Neural cell (in vitro differentiated cells): ENCODE data around the gene CLEC16A. TPM values are rescaled to one million over a fixed set of nuclear protein-coding genes. Genes with fewer than 3 reads are reported as not detected.

Source experiments
- H2AFZ ChIP-seq: fragments of 200-600, 300-800 bp; sonication (generic), shearing (Covaris generic); 2 replicates; pipeline ENCODE4 v1.6.0; 2014; ENCODE audit warnings: low read depth, mild to moderate bottlenecking, antibody characterized with exemption, low read length, moderate library complexity
- H3F3A ChIP-seq: fragments of 200-600 bp; shearing (Covaris generic); 2 replicates; pipeline ENCODE4 v1.6.1; 2016; ENCODE audit warnings: mild to moderate bottlenecking, moderate library complexity, mixed read lengths, antibody characterized with exemption, low read length; ENCODE audit not compliant: insufficient read depth, poor library complexity, severe bottlenecking
- H3K27ac ChIP-seq: fragments of 200-600, 300-800 bp; sonication (generic), shearing (Covaris generic); 2 replicates; pipeline ENCODE4 v1.5.1; 2014; ENCODE audit warnings: mild to moderate bottlenecking, low read length, moderate library complexity
- H3K27me3 ChIP-seq: fragments of 300-800, 200-600 bp; sonication (generic), shearing (Covaris generic); 2 replicates; pipeline ENCODE4 v1.6.0; 2014; ENCODE audit warnings: mild to moderate bottlenecking, low read depth, low read length, moderate library complexity; ENCODE audit not compliant: insufficient read depth
- H3K36me3 ChIP-seq: fragments of 300-800, 200-600 bp; sonication (generic), shearing (Covaris generic); 2 replicates; pipeline ENCODE4 v1.5.1; 2014; ENCODE audit warnings: mild to moderate bottlenecking, antibody characterized with exemption, low read length, moderate library complexity; ENCODE audit not compliant: insufficient read depth
- H3K4me2 ChIP-seq: fragments of 300-800, 200-600 bp; sonication (generic), shearing (Covaris generic); 2 replicates; pipeline ENCODE4 v1.6.0; 2014; ENCODE audit warnings: mild to moderate bottlenecking, low read length
- H3K4me3 ChIP-seq: fragments of 300-800, 200-600 bp; sonication (generic), shearing (Covaris generic); 2 replicates; pipeline ENCODE4 v1.5.1; 2014; ENCODE audit warnings: mild to moderate bottlenecking, low read length, moderate library complexity
- H3K79me2 ChIP-seq: fragments of 200-600 bp; shearing (Covaris generic); replicated peaks from 2 replicates; pipeline ENCODE4 v1.6.0; 2014; ENCODE audit warnings: mild to moderate bottlenecking, low read length, moderate library complexity; ENCODE audit not compliant: insufficient read depth
- H3K9ac ChIP-seq: fragments of 300-800, 200-600 bp; sonication (generic), shearing (Covaris generic); 2 replicates; pipeline ENCODE4 v1.6.1; 2016; ENCODE audit warnings: mild to moderate bottlenecking, low read length, mixed read lengths
- H3K9me2 ChIP-seq: fragments of 200-600 bp; shearing (Covaris generic); 2 replicates; pipeline ENCODE4 v1.6.1; 2016; ENCODE audit warnings: mild to moderate bottlenecking, low read length, mixed read lengths; ENCODE audit not compliant: insufficient read depth
- H3K9me3 ChIP-seq: fragments of 200-600, 300-800 bp; sonication (generic), shearing (Covaris generic); 2 replicates; pipeline ENCODE4 v1.6.1; 2016; ENCODE audit warnings: mild to moderate bottlenecking, mixed run types, low read length, moderate library complexity, mixed read lengths
- H4K20me1 ChIP-seq: fragments of 200-600 bp; shearing (Covaris generic); 2 replicates; pipeline ENCODE4 v1.6.1; 2016; ENCODE audit warnings: mild to moderate bottlenecking, mixed run types; ENCODE audit not compliant: insufficient read depth
- EP300 ChIP-seq: fragments of 450-650 bp; conservative IDR thresholded peaks from 2 replicates; pipeline ENCODE4 v1.6.1; 2014; ENCODE audit warnings: antibody characterized with exemption, mild to moderate bottlenecking, moderate library complexity; ENCODE audit not compliant: poor library complexity, severe bottlenecking
- EZH2 ChIP-seq: fragments of 200-600, 300-800 bp; shearing (Covaris generic), sonication (generic); IDR thresholded peaks from 2 replicates; pipeline ENCODE4 v1.6.1; 2014; ENCODE audit warnings: antibody characterized with exemption, low read length, borderline replicate concordance, mild to moderate bottlenecking; ENCODE audit not compliant: insufficient read depth, poor library complexity, severe bottlenecking
- MXI1 ChIP-seq: fragments of 450-650 bp; conservative IDR thresholded peaks from 2 replicates; pipeline ENCODE4 v1.6.1; 2014; ENCODE audit warnings: antibody characterized with exemption, mild to moderate bottlenecking; ENCODE audit not compliant: poor library complexity, severe bottlenecking
- POLR2AphosphoS5 ChIP-seq: IDR thresholded peaks from 2 replicates; pipeline ENCODE4 v1.6.1; 2012
- RAD21 ChIP-seq: fragments of 450-650 bp; conservative IDR thresholded peaks from 2 replicates; pipeline ENCODE4 v1.6.1; 2014; ENCODE audit warnings: antibody characterized with exemption, mild to moderate bottlenecking, moderate library complexity
- TAF1 ChIP-seq: IDR thresholded peaks from 2 replicates; pipeline ENCODE4 v1.6.1; 2012; ENCODE audit warnings: low read depth
- polyA plus RNA-seq: library from polyadenylated mRNA; depleted of rRNA; stranded (reverse); fragments of >200 nt; gene quantifications from 2 replicates; pipeline ENCODE4 v1.2.3, GENCODE V29; 2014
- TF ChIP-seq, protein P1 (sequence below): fragments of 450-650 bp; IDR thresholded peaks from 2 replicates; pipeline ENCODE4 v1.5.1; 2014; ENCODE audit warnings: antibody characterized with exemption, mild to moderate bottlenecking, moderate library complexity; ENCODE audit not compliant: poor library complexity, severe bottlenecking
- TF ChIP-seq, protein P2 (sequence below): IDR thresholded peaks from 2 replicates; pipeline ENCODE4 v1.6.1; 2012; ENCODE audit warnings: borderline replicate concordance

CLEC16A gene
- polyA plus RNA-seq, 1 donor from 2014 or later: 11.1 TPM

DNA sequence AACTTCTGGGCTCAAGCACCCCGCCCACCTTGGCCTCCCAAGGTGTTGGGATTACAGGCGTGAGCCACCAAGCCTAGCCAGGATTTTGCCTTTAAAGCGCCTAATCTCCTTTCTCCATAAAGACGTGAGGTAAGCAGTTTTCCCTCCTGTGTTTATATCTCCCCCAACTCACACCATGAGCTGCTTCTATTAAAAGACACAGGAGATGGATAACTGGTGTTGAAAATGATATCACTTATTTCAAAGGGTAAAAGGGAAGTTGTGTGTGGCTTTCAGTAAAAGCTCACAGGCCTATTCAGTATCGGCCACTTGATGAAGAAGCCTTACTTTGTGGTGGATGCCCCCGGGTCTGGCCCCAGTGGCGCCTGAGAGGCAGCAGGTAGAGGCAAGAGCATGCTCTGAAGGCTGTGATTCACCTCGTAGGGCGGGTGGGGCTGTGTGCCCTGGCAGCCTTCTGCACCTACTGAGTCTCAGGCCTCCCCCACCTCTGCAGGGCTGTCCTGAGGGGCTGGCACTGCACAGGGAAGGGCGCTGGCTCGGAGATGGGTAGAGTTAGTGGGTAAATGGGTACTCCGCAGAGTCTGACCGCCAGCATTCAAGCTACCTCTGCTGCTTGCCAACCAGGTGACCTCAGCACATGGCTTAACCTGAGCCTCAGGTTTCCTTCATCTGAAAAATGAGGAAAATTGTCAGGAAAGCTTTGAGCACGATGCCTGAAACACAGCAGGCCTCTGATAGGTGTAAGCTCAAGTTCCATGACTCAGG is 146.8 kb downstream of the CLEC16A start:
- Histone ChIP-seq H3K4me3 (no peak overlapping the region), H3K27ac (no peak overlapping the region), H3K9me3 (no peaks in the 10 kb centered on the region), H3K27me3 (no peaks in the 10 kb centered on the region), H2AFZ (no peak overlapping the region), H3K9ac (no peak overlapping the region), H3K9me2 (no peaks in the 10 kb centered on the region), H3K79me2 (no peaks in the 10 kb centered on the region), H3K4me2 (no peak overlapping the region), H3K36me3 (no peaks in the 10 kb centered on the region), H4K20me1 (no peaks in the 10 kb centered on the region), H3F3A (no peaks in the 10 kb centered on the region)
- TF ChIP-seq, protein P1, sequence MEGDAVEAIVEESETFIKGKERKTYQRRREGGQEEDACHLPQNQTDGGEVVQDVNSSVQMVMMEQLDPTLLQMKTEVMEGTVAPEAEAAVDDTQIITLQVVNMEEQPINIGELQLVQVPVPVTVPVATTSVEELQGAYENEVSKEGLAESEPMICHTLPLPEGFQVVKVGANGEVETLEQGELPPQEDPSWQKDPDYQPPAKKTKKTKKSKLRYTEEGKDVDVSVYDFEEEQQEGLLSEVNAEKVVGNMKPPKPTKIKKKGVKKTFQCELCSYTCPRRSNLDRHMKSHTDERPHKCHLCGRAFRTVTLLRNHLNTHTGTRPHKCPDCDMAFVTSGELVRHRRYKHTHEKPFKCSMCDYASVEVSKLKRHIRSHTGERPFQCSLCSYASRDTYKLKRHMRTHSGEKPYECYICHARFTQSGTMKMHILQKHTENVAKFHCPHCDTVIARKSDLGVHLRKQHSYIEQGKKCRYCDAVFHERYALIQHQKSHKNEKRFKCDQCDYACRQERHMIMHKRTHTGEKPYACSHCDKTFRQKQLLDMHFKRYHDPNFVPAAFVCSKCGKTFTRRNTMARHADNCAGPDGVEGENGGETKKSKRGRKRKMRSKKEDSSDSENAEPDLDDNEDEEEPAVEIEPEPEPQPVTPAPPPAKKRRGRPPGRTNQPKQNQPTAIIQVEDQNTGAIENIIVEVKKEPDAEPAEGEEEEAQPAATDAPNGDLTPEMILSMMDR: no peak
- TF ChIP-seq TAF1 (no peak), RAD21 (no peak), POLR2AphosphoS5 (no peak), EP300 (no peak), EZH2 (no peak)

DNA sequence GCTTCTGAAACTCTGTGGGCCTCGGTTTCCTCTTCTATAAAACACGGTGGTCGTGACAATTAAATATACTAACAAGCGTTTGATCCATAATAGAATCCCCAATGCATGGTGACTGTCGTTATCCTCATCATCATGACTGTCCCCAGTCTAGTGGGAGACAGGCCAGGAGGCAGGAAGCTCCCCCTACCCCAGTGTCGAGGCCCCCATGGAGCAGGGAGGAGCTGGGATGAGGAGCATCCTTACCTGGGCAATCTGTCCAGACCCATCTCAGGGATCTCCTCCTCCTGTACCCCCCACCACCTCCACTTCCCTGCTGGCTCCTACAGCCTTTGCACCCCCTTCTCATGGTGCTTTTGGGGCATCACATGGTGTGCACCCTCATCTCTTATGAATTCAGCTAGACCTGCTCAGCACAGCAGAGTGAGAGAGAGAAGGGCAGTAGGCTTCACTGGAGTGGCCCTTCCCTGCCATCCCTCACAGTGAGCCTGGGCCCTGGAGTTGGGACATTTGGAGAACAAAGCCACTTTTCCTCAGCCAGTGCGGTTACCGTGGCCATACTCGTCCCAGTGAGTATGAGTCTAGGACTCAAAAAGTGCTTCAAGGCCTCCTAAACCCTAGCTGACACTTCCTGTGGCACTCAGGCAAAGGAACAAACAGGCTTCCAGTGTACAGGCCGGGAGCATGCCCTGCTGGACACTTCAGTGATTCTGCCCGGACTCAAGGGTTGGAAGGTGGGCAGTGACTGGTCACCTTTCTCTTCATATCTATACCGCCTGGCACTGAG is 148.6 kb downstream of the CLEC16A start:
- Histone ChIP-seq H3K36me3 (no peaks in the 10 kb centered on the region), H3K4me3 (no peak overlapping the region), H3K4me2 (no peak overlapping the region), H3F3A (no peaks in the 10 kb centered on the region), H2AFZ (no peak overlapping the region), H3K79me2 (no peaks in the 10 kb centered on the region), H3K27ac (no peak overlapping the region), H3K27me3 (no peaks in the 10 kb centered on the region), H3K9me3 (no peaks in the 10 kb centered on the region), H4K20me1 (no peaks in the 10 kb centered on the region), H3K9me2 (no peaks in the 10 kb centered on the region), H3K9ac (no peak overlapping the region)
- TF ChIP-seq MXI1 (no peak), RAD21 (no peak), TAF1 (no peak), EP300 (no peak), POLR2AphosphoS5 (no peak)
- TF ChIP-seq, protein P2, sequence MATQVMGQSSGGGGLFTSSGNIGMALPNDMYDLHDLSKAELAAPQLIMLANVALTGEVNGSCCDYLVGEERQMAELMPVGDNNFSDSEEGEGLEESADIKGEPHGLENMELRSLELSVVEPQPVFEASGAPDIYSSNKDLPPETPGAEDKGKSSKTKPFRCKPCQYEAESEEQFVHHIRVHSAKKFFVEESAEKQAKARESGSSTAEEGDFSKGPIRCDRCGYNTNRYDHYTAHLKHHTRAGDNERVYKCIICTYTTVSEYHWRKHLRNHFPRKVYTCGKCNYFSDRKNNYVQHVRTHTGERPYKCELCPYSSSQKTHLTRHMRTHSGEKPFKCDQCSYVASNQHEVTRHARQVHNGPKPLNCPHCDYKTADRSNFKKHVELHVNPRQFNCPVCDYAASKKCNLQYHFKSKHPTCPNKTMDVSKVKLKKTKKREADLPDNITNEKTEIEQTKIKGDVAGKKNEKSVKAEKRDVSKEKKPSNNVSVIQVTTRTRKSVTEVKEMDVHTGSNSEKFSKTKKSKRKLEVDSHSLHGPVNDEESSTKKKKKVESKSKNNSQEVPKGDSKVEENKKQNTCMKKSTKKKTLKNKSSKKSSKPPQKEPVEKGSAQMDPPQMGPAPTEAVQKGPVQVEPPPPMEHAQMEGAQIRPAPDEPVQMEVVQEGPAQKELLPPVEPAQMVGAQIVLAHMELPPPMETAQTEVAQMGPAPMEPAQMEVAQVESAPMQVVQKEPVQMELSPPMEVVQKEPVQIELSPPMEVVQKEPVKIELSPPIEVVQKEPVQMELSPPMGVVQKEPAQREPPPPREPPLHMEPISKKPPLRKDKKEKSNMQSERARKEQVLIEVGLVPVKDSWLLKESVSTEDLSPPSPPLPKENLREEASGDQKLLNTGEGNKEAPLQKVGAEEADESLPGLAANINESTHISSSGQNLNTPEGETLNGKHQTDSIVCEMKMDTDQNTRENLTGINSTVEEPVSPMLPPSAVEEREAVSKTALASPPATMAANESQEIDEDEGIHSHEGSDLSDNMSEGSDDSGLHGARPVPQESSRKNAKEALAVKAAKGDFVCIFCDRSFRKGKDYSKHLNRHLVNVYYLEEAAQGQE: no peak
- TF ChIP-seq, protein P1: no peak
